ENCODE data around the gene KIF26B. TPM values are rescaled to one million over a fixed set of nuclear protein-coding genes. Genes with fewer than 3 reads are reported as not detected.

The KIF26B gene
- total and polyA plus RNA-seq, 2 experiments from 2014 or later: 0.03 to 0.76 TPM

GRCh38 chr1:245148069-245148468, 6.7 kb upstream of the KIF26B start:
- H3K4me1 Mint-ChIP-seq: no peaks in the 10 kb centered on the region
- H3K27ac ChIP-seq (ENCODE audit: low read depth): no peak overlapping the region
- DNase-seq (ENCODE audit: low spot score): no peak

More at GRCh38 chr1:245148069-245148468, 6.7 kb upstream of the KIF26B start:
- TF ChIP-seq, protein P1, sequence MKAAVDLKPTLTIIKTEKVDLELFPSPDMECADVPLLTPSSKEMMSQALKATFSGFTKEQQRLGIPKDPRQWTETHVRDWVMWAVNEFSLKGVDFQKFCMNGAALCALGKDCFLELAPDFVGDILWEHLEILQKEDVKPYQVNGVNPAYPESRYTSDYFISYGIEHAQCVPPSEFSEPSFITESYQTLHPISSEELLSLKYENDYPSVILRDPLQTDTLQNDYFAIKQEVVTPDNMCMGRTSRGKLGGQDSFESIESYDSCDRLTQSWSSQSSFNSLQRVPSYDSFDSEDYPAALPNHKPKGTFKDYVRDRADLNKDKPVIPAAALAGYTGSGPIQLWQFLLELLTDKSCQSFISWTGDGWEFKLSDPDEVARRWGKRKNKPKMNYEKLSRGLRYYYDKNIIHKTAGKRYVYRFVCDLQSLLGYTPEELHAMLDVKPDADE (IDR thresholded peaks at IDR 0.05): no peak
- TF ChIP-seq STAT1 (IDR thresholded peaks at IDR 0.05; ENCODE audit: unreplicated experiment) (no peak), ZNF462 (CRISPR knock-in tag; IDR thresholded peaks at IDR 0.05) (no peak), POLR2AphosphoS5 (IDR thresholded peaks at IDR 0.05; ENCODE audit: low read depth) (no peak), ZNF331 (CRISPR knock-in tag; IDR thresholded peaks at IDR 0.05; ENCODE audit: low read depth) (no peak), CTCF (conservative IDR thresholded peaks at IDR 0.05; ENCODE audit: low read depth in 2 of 2) (no peak), CREB1 (CRISPR knock-in tag; IDR thresholded peaks at IDR 0.05; ENCODE audit: low read depth) (no peak), NANOG (IDR thresholded peaks at IDR 0.05; ENCODE audit: borderline replicate concordance) (no peak), ZNF114 (CRISPR knock-in tag; IDR thresholded peaks at IDR 0.05) (no peak), EZH2phosphoT487 (IDR thresholded peaks at IDR 0.05; ENCODE audit: unreplicated experiment) (no peak), EZH2 (IDR thresholded peaks at IDR 0.05; ENCODE audit: low read depth, unreplicated experiment) (no peak), JUNB (IDR thresholded peaks at IDR 0.05; ENCODE audit: unreplicated experiment) (no peak)
- TF ChIP-seq, protein P2, sequence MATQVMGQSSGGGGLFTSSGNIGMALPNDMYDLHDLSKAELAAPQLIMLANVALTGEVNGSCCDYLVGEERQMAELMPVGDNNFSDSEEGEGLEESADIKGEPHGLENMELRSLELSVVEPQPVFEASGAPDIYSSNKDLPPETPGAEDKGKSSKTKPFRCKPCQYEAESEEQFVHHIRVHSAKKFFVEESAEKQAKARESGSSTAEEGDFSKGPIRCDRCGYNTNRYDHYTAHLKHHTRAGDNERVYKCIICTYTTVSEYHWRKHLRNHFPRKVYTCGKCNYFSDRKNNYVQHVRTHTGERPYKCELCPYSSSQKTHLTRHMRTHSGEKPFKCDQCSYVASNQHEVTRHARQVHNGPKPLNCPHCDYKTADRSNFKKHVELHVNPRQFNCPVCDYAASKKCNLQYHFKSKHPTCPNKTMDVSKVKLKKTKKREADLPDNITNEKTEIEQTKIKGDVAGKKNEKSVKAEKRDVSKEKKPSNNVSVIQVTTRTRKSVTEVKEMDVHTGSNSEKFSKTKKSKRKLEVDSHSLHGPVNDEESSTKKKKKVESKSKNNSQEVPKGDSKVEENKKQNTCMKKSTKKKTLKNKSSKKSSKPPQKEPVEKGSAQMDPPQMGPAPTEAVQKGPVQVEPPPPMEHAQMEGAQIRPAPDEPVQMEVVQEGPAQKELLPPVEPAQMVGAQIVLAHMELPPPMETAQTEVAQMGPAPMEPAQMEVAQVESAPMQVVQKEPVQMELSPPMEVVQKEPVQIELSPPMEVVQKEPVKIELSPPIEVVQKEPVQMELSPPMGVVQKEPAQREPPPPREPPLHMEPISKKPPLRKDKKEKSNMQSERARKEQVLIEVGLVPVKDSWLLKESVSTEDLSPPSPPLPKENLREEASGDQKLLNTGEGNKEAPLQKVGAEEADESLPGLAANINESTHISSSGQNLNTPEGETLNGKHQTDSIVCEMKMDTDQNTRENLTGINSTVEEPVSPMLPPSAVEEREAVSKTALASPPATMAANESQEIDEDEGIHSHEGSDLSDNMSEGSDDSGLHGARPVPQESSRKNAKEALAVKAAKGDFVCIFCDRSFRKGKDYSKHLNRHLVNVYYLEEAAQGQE (IDR thresholded peaks at IDR 0.05; ENCODE audit: unreplicated experiment): no peak
- H3K4me3 Mint-ChIP-seq: no peak overlapping the region
- no peaks in the 10 kb centered on the region for H3K79me2 ChIP-seq (replicated peaks; ENCODE audit: insufficient read depth)
- no peaks in the 10 kb centered on the region for H3K36me3 Mint-ChIP-seq (ENCODE audit: low read depth)
- no peaks in the 10 kb centered on the region; the same call in 2 of the 3 replicates for H3K9me3 Mint-ChIP-seq
- H3K4me2 ChIP-seq: no peak overlapping the region
- H3K9me2 ChIP-seq (ENCODE audit: insufficient read depth): no peaks in the 10 kb centered on the region
- H3K27ac Mint-ChIP-seq: no peak overlapping the region
- H3K4me3 ChIP-seq: no peak overlapping the region
- peaks cover 13% of the 10 kb centered on the region; the same call in 1 of the 2 replicates for H3K27me3 ChIP-seq (ENCODE audit: insufficient read depth)
- H3K36me3 ChIP-seq (ENCODE audit: insufficient read depth): no peaks in the 10 kb centered on the region
- H4K20me1 ChIP-seq (replicated peaks; ENCODE audit: insufficient read depth): no peaks in the 10 kb centered on the region
- H3K4me1 ChIP-seq (ENCODE audit: insufficient read depth): no peaks in the 10 kb centered on the region
- ATAC-seq: no peak
- no peaks in the 10 kb centered on the region for H3F3A ChIP-seq (replicated peaks; ENCODE audit: low read depth)
- peaks cover 11% of the 10 kb centered on the region for H3K27me3 Mint-ChIP-seq (ENCODE audit: insufficient read depth, low read depth, poor library complexity)
- H2AFZ ChIP-seq: no peak overlapping the region
